NCI-H1105 treated with DMSO at 0.1 percent for 48 hours (cell line): Measurements from ENCODE around the gene HSD17B7.
A peak's percentile ranks its signal among the peaks of the same experiment; 100 is the strongest.
"Not testable (repeated sequence)": the region's sequence is repeated elsewhere in the genome, so short reads cannot be mapped to it uniquely, and the experiment has no call there.

Experiments
- DNase-seq: peaks from one replicate; lab custom pipeline; 2025; lab: John Stamatoyannopoulos, UW

Gene HSD17B7

GRCh38 chr1:162790303-162790984, at the start of gene HSD17B7:
HSD17B7 (plus strand) TSS chr1:162790702; CDS start chr1:162790801, 99 bp downstream.
- DNase-seq: peak; percentile 87

GRCh38 chr1:162740755-162741154, 49.7 kb upstream of the HSD17B7 start:
- no peak for DNase-seq

- DNase-seq: no peak
These were observed 48.9 kb upstream of the HSD17B7 start for GRCh38 chr1:162741574-162741973.

GRCh38 chr1:162746264-162746942, 44.1 kb upstream of the HSD17B7 start:
- DNase-seq: not testable (repeated sequence)

- no peak for DNase-seq
These were observed 37.4 kb upstream of the HSD17B7 start for GRCh38 chr1:162753001-162753658.

- no peak for DNase-seq
These were observed 36.4 kb upstream of the HSD17B7 start for GRCh38 chr1:162753998-162754585.

- no peak for DNase-seq
These were observed 35.2 kb upstream of the HSD17B7 start for GRCh38 chr1:162755306-162755705.

- no peak for DNase-seq
These were observed 34.0 kb upstream of the HSD17B7 start for GRCh38 chr1:162756523-162756922.

GRCh38 chr1:162757476-162757875, 33.0 kb upstream of the HSD17B7 start:
- DNase-seq: no peak

- DNase-seq: no peak
These were observed 24.7 kb upstream of the HSD17B7 start for GRCh38 chr1:162765788-162766187.

- DNase-seq: no peak
These were observed 17.8 kb upstream of the HSD17B7 start for GRCh38 chr1:162772571-162773154.

- DNase-seq: no peak
These were observed 16.5 kb upstream of the HSD17B7 start for GRCh38 chr1:162774007-162774406.

GRCh38 chr1:162779043-162779442, 11.5 kb upstream of the HSD17B7 start:
- DNase-seq: no peak

GRCh38 chr1:162782671-162783070, 7.8 kb upstream of the HSD17B7 start:
- no peak for DNase-seq

- not testable (repeated sequence) for DNase-seq
These were observed 5.6 kb upstream of the HSD17B7 start for GRCh38 chr1:162784926-162785325.

GRCh38 chr1:162788783-162789182, 1.7 kb upstream of the HSD17B7 start:
- DNase-seq: not testable (repeated sequence)

GRCh38 chr1:162790985-162791357, 469 bp downstream of the HSD17B7 start:
- peak; percentile 69 for DNase-seq

- not testable (repeated sequence) for DNase-seq
These were observed 3.8 kb downstream of the HSD17B7 start for GRCh38 chr1:162794284-162794683.

- not testable (repeated sequence) for DNase-seq
These were observed 6.2 kb downstream of the HSD17B7 start for GRCh38 chr1:162796617-162797279.

GRCh38 chr1:162799995-162800830, 9.7 kb downstream of the HSD17B7 start:
- peak; percentile 17 for DNase-seq

GRCh38 chr1:162807503-162807902, 17.0 kb downstream of the HSD17B7 start:
- DNase-seq: not testable (repeated sequence)
